Activated CD8-positive, alpha-beta memory T cell treated with anti-CD3 and anti-CD28 coated beads, Interleukin-2, amount 50 U/mL, for 48 hours (primary cell): ENCODE data around the gene HIVEP3.
"Not testable (repeated sequence)": the region's sequence is repeated elsewhere in the genome, so short reads cannot be mapped to it uniquely, and the experiment has no call there.

Source experiments
- DNase-seq: peaks from one replicate; pipeline ENCODE4 v3.0.0-alpha.2; 2020

Gene HIVEP3

GRCh38 chr1:41918450-41919043 lies at the start of gene HIVEP3:
Gene HIVEP3 (minus strand): TSS chr1:41918922.
- no peak for DNase-seq

- DNase-seq = no peak
Measured at GRCh38 chr1:41964400-41964799, 45.7 kb upstream of the HIVEP3 start.

GRCh38 chr1:41963636-41964035 lies 44.9 kb upstream of the HIVEP3 start:
- DNase-seq = no peak

- DNase-seq = no peak
Measured at GRCh38 chr1:41958015-41958673, 39.4 kb upstream of the HIVEP3 start.

GRCh38 chr1:41957568-41957967 lies 38.8 kb upstream of the HIVEP3 start:
- no peak for DNase-seq

GRCh38 chr1:41955461-41956159 lies 36.9 kb upstream of the HIVEP3 start:
- no peak for DNase-seq

GRCh38 chr1:41954533-41954944 lies 35.8 kb upstream of the HIVEP3 start:
- DNase-seq = no peak

GRCh38 chr1:41953291-41953690 lies 34.6 kb upstream of the HIVEP3 start:
- no peak for DNase-seq

GRCh38 chr1:41952208-41952607 lies 33.5 kb upstream of the HIVEP3 start:
- no peak for DNase-seq

GRCh38 chr1:41951492-41951891 lies 32.8 kb upstream of the HIVEP3 start:
- DNase-seq = not testable (repeated sequence)

- no peak for DNase-seq
Measured at GRCh38 chr1:41950820-41951219, 32.1 kb upstream of the HIVEP3 start.

- DNase-seq = not testable (repeated sequence)
Measured at GRCh38 chr1:41945946-41946345, 27.2 kb upstream of the HIVEP3 start.

- DNase-seq = no peak
Measured at GRCh38 chr1:41943717-41944116, 25.0 kb upstream of the HIVEP3 start.

GRCh38 chr1:41942278-41942677 lies 23.6 kb upstream of the HIVEP3 start:
- DNase-seq = no peak

GRCh38 chr1:41941381-41941780 lies 22.7 kb upstream of the HIVEP3 start:
- DNase-seq = no peak

- DNase-seq = no peak
Measured at GRCh38 chr1:41939194-41939593, 20.5 kb upstream of the HIVEP3 start.

- no peak for DNase-seq
Measured at GRCh38 chr1:41936107-41936506, 17.4 kb upstream of the HIVEP3 start.

GRCh38 chr1:41935226-41935625 lies 16.5 kb upstream of the HIVEP3 start:
- DNase-seq = no peak

GRCh38 chr1:41933106-41933505 lies 14.4 kb upstream of the HIVEP3 start:
- DNase-seq = no peak

- no peak for DNase-seq
Measured at GRCh38 chr1:41931578-41931977, 12.9 kb upstream of the HIVEP3 start.

GRCh38 chr1:41927118-41927517 lies 8.4 kb upstream of the HIVEP3 start:
- no peak for DNase-seq

- no peak for DNase-seq
Measured at GRCh38 chr1:41925712-41926111, 7.0 kb upstream of the HIVEP3 start.

- DNase-seq = no peak
Measured at GRCh38 chr1:41924911-41925310, 6.2 kb upstream of the HIVEP3 start.

- not testable (repeated sequence) for DNase-seq
Measured at GRCh38 chr1:41921271-41921670, 2.5 kb upstream of the HIVEP3 start.
